ENCODE measurements around the gene HAGHL.
A peak's percentile ranks its signal among the peaks of the same experiment; 100 is the strongest.
"Not testable (repeated sequence)": the region's sequence is repeated elsewhere in the genome, so short reads cannot be mapped to it uniquely, and the experiment has no call there.

Gene HAGHL

DNA sequence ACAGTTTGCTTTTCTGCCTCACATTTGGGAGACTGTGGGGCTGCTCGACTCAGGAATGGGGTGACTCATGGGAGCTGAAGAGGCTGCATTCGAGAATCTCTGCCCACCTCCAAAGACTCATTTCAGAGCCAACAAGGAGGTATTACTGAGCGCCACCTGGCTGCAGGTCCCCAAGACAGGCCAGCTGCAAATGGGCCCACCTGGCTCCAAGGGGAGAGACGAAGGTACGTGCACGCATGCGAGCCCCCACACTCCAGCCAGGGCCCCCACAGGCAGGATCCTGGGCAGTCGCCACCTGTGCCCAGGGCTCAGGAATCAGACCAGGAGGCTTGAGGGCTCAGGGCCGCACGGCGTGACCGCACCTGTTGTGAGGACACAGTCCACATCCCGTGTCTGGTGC, 6.0 kb downstream of the HAGHL start:
- H3K36me3 ChIP-seq (ENCODE audit: insufficient read depth, low read length), result peaks cover 49% of the 10 kb centered on the region
- H3K9me3 ChIP-seq (ENCODE audit: low read length), result no peaks in the 10 kb centered on the region
- H3K4me3 ChIP-seq (ENCODE audit: low read length), result no peak overlapping the region
- no peaks in the 10 kb centered on the region for H3K27me3 ChIP-seq (ENCODE audit: insufficient read depth, low read length)
- peaks cover 4% of the 10 kb centered on the region for H3K4me1 ChIP-seq (ENCODE audit: insufficient read depth, low read length)
- H2AFZ ChIP-seq (ENCODE audit: low read depth, low read length), result no peak overlapping the region

DNA sequence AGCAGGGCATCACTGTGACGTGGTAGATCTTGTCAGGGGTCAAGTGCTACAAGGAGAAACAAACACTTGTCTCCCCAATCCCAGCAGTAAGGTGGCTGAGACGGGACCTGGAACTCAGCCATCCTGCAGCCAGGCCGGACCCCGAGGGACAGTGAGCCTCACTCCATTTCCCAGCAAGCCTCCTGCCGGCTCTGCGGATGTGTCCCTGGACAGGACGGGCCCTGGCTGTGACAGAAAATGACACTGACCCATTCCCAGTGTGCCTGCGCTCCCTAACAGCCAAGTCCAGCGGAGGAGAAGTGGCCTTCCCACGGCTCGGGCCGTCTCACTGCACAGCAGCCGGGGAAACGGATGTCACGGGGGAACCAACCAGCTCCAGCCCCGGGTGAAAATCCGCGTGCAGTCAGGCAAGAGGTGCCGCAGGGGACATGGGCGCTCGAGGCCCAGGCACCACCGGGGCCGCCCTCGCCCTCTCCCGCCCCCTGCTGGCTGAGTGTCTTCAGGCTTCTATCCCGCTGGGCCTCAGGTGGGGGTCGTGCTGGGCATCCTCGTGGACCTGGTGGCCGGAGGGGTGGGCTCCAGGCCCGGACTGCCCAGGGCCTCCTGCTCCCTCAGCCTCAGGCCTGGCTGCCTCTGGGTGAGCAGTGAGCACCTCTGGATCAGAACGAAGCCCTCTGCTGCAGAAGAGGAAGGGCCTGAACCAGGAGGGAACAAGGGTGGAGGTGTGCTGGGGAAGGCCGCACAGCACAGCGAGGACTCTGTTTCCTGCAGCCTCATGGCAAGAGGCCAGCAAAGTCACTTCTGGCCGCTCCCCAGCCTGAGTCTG, 6.7 kb downstream of the HAGHL start:
- H2AFZ ChIP-seq (ENCODE audit: low read depth, low read length), result no peak overlapping the region
- peaks cover 51% of the 10 kb centered on the region for H3K36me3 ChIP-seq (ENCODE audit: insufficient read depth, low read length)
- no peaks in the 10 kb centered on the region for H3K9me3 ChIP-seq (ENCODE audit: low read length)
- no peaks in the 10 kb centered on the region for H3K27me3 ChIP-seq (ENCODE audit: insufficient read depth, low read length)
- no peak overlapping the region for H3K4me3 ChIP-seq (ENCODE audit: low read length)
- H3K4me1 ChIP-seq (ENCODE audit: insufficient read depth, low read length), result peaks cover 1% of the 10 kb centered on the region

DNA sequence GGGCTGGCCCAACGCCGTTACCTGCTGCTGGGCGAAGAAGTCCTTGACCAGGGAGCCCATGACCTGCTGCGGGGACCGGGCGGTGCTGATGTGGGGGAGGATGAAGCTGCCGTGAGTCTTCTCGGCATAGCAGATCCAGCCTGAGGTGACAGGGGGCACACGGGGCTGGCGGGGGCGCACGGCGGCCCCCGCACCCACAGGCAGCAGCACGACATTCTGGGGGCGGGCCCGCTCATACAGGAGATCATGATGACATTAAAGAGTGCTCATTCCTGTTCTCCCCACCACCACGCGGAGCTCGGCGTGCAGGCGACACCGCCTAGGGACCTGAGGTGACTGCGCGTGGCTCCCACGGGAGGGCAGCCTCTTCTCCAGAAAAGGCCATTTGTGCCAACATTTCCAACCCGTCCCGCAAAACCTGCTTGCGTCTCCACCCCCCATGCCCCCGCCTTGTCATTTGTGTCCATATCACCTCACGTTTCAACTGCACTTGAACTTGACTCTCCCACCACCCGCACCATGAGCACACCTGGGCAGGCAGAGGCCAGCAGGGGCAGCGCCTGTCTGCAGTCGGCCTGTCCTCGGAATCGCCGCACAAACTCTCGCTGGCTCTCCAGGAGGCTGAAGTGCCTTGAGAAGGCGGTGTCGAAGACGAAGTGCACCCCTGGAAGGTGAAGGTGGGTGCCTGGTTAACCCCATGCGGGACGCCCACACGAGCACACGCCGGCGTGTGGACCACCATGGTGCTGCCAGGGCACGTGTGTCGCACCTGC, 7.5 kb downstream of the HAGHL start:
- no peaks in the 10 kb centered on the region for H3K9me3 ChIP-seq (ENCODE audit: low read length)
- peaks cover 51% of the 10 kb centered on the region for H3K36me3 ChIP-seq (ENCODE audit: insufficient read depth, low read length)
- no peak overlapping the region for H3K4me3 ChIP-seq (ENCODE audit: low read length)
- no peaks in the 10 kb centered on the region for H3K27me3 ChIP-seq (ENCODE audit: insufficient read depth, low read length)
- no peak overlapping the region for H2AFZ ChIP-seq (ENCODE audit: low read depth, low read length)
- H3K4me1 ChIP-seq (ENCODE audit: insufficient read depth, low read length), result peaks cover under 1% of the 10 kb centered on the region

DNA sequence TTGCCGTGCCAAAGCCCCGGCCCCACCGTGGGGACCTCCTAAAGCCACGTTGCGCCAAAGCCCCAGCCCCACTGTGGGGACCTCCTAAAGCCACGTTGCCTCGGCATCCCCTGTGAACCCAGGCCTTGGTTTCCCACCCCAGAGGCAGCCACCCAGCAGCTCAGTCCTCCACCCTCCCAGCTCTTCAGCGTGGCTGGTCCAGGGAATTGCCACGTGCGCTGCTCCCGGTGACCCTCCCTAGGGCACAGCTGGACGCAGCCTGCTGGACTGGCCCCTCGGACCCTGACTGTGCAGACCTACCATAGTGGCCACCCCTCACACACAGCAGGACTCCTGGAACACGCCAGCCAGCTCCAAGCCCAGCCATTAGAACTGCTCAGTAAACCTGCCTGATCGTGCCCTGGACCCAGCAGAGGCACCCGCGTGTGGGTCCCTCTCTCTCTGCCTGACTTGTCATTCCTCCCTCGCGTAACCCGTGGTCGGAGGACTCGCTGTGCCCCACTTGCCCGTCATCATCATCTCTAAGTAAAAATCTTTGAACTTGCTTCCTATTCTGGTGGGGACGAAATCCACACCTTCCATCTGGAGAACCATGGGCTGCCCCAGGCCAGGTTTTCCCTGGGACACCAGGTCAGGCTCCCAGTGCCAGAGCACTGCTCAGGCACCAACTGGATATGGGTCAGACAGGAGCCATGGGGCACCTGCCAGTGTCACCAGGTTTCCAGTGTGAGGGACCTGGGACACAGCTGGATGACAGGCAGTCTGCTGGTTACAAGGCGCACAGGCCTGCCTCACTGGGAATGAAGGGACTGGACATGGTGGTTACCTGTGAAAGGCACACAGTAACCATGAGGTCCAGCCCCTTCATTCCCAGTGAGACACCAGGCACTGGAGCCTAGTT, 8.3 kb downstream of the HAGHL start:
- no peak overlapping the region for H3K4me3 ChIP-seq (ENCODE audit: low read length)
- peaks cover 51% of the 10 kb centered on the region for H3K36me3 ChIP-seq (ENCODE audit: insufficient read depth, low read length)
- no peak overlapping the region for H2AFZ ChIP-seq (ENCODE audit: low read depth, low read length)
- no peaks in the 10 kb centered on the region for H3K27me3 ChIP-seq (ENCODE audit: insufficient read depth, low read length)
- no peaks in the 10 kb centered on the region for H3K9me3 ChIP-seq (ENCODE audit: low read length)
- H3K4me1 ChIP-seq (ENCODE audit: insufficient read depth, low read length), result peaks cover 8% of the 10 kb centered on the region

DNA sequence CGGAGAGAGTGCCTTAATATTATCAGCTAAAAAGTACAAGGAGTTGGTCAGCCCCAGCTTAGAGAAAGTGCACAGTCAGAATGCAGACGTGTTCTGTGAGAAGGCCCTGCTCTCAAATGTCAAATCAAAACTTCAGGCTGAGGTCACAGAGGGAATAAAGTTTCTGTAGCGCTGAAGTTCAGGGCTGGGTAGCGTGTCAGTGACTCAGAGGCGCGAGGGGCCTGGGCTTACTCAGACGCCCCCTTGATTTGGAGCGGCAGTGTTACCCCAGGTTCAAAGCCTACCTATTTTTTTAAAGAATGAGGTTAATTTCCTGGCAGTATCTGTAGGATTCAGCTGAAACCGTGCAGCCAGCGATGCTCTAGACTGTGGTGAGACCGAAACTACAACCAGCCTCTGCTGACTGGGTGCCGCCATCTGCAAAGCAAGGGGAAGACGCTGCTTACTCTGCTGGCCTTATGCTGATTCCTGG, 9.1 kb downstream of the HAGHL start:
- Histone ChIP-seq H3K4me3 (ENCODE audit: low read length) (no peak overlapping the region), H3K36me3 (ENCODE audit: insufficient read depth, low read length) (peaks cover 49% of the 10 kb centered on the region), H2AFZ (ENCODE audit: low read depth, low read length) (no peak overlapping the region), H3K27me3 (ENCODE audit: insufficient read depth, low read length) (no peaks in the 10 kb centered on the region), H3K4me1 (ENCODE audit: insufficient read depth, low read length) (peaks cover 8% of the 10 kb centered on the region), H3K9me3 (ENCODE audit: low read length) (no peaks in the 10 kb centered on the region)

DNA sequence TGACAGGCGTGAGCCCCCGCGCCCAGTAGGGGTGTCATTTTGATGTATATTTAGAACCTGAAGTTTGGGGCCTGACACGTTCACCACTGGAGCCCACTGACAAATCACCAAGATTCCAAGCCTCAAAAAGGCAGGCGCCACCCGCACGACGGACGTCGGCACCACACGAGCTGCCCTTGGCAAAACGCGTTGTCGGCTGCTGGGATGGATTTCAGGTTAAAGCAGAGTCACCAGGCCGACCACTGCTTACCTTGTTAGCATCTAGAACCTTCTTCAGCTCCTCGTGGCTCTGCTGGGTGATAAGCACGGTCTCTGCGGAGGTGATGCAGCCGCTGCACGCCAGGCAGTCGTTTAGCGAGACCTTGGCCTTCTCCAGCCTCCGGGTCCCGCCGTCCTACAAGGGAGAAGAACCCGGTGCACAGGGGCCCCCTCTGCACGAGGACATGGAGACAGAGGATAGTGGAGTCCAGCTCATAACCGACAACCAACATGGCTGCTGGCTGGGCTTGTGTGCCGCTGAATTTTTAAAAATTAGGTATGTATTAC, 10.1 kb downstream of the HAGHL start:
- Histone ChIP-seq H3K4me3 (ENCODE audit: low read length) (no peak overlapping the region), H2AFZ (ENCODE audit: low read depth, low read length) (no peak overlapping the region), H3K9me3 (ENCODE audit: low read length) (no peaks in the 10 kb centered on the region), H3K27me3 (ENCODE audit: insufficient read depth, low read length) (no peaks in the 10 kb centered on the region), H3K4me1 (ENCODE audit: insufficient read depth, low read length) (peaks cover 11% of the 10 kb centered on the region), H3K36me3 (ENCODE audit: insufficient read depth, low read length) (peaks cover 49% of the 10 kb centered on the region)

DNA sequence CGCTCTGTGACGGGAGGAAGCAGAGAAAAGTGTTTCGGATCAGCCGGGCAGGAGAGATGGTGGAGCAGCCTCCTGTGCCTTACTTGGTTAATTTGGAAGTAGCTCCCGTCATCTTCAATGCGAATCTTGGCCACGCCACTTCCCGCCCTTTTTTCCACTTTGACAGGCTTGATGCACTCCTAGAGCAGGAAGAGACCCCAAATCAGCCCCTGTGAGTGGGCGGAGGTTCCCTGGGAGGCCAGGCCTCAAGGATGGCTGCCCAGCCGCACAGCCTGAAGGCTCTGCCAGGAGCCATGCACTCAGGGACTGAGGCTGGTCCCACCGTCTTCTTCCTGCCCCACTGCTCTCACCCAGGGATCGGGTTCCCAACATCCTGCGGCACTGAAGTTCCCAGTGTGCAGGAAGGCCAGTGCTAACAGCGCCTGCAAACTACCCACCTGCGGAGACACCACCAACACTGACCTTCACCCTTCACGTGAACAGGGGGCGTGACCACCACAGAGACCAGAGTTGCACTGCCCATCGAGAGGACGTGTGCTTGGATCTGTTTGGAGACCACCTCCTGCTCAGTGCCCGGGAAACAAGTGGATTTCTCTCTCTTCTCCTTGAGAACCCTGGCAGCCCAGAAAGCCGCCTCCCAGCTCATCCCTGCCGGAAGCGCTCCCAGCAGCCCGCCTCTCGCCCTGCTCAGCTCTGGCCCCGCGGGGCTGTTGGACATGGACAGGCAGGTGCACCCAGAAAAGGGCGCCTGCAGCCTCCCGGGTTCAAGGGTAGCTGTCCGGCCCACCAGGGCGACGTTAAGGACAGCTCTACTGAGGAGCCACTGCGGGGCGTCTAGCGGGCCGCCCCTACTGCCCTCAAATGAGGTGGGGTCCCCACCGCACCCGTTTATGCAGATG, 12.9 kb downstream of the HAGHL start:
- Histone ChIP-seq H3K4me1 (ENCODE audit: insufficient read depth, low read length) (peaks cover 11% of the 10 kb centered on the region), H3K36me3 (ENCODE audit: insufficient read depth, low read length) (peaks cover 27% of the 10 kb centered on the region), H3K4me3 (ENCODE audit: low read length) (peak overlapping the region; percentile 80), H3K27me3 (ENCODE audit: insufficient read depth, low read length) (no peaks in the 10 kb centered on the region), H2AFZ (ENCODE audit: low read depth, low read length) (peak overlapping the region; percentile 75), H3K9me3 (ENCODE audit: low read length) (no peaks in the 10 kb centered on the region)

DNA sequence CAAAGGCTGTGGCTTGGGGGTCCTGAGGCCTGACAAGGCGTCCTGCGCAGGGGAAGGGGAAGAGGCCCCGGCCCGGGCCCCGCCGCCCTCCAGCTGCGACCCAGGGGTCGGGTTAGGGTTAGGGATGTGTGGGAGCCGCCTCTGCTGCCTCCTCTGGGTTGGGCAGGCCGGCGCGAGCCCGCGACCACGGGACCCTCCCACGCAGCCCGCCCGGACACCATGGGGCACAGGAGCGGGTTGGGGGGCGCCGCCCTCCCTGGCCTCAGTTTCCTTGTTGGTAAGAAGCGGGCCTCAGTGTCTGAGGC, 13.5 kb downstream of the HAGHL start:
- H3K4me1 ChIP-seq (ENCODE audit: insufficient read depth, low read length), result peaks cover 11% of the 10 kb centered on the region
- peak overlapping the region; percentile 80 for H3K4me3 ChIP-seq (ENCODE audit: low read length)
- no peaks in the 10 kb centered on the region for H3K9me3 ChIP-seq (ENCODE audit: low read length)
- peak overlapping the region; percentile 75 for H2AFZ ChIP-seq (ENCODE audit: low read depth, low read length)
- H3K36me3 ChIP-seq (ENCODE audit: insufficient read depth, low read length), result peaks cover 22% of the 10 kb centered on the region
- no peaks in the 10 kb centered on the region for H3K27me3 ChIP-seq (ENCODE audit: insufficient read depth, low read length)

DNA sequence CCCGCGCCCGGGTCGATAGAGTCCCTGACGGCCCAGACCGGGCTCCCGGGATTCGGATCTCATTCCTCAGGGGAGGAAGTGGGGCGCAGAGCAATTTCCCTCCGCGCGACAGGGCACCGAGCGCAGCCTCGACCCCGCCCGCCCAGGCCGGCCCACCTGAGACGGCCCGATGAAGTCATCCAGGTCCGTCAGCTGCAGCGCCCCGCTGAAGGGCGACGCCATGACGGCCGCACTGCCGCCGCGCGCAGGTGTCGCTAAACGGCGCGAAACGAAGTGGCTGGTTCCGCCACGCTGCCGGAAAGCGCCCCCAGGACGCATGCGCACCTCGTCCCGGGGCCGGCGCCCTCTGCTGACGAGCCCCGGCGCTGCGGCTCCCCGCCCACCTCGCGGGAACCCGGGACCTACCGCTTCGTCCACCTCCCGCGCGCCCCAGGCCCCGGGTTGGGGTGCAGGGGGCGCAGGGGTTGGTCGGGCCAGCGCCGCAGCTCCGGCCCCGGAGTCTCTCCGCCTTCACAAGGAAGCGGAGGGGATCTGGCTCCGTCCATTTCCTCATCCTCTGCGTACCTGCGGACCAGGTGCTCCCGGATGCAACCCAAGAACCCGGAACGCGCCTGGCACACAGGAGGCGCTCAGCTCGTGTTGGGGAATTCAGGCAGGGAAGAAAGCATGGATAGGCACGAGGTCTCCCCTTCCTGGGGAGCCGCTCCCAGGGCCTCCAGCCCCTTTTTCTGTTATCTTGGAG, 14.0 kb downstream of the HAGHL start, which contains the start of gene CIAO3:
Gene CIAO3, minus strand, starts transcription at position 234 of the 742 bp plus-strand sequence. Its CDS starts 12 bp downstream, at position 222.
- H3K36me3 ChIP-seq (ENCODE audit: insufficient read depth, low read length), result peaks cover 17% of the 10 kb centered on the region
- no peaks in the 10 kb centered on the region for H3K27me3 ChIP-seq (ENCODE audit: insufficient read depth, low read length)
- H3K4me1 ChIP-seq (ENCODE audit: insufficient read depth, low read length), result peaks cover 11% of the 10 kb centered on the region
- H3K4me3 ChIP-seq (ENCODE audit: low read length), result peak within 1 kb of the TSS; percentile 80
- peak within 1 kb of the TSS; percentile 88 for H2AFZ ChIP-seq (ENCODE audit: low read depth, low read length)
- no peaks in the 10 kb centered on the region for H3K9me3 ChIP-seq (ENCODE audit: low read length)

DNA sequence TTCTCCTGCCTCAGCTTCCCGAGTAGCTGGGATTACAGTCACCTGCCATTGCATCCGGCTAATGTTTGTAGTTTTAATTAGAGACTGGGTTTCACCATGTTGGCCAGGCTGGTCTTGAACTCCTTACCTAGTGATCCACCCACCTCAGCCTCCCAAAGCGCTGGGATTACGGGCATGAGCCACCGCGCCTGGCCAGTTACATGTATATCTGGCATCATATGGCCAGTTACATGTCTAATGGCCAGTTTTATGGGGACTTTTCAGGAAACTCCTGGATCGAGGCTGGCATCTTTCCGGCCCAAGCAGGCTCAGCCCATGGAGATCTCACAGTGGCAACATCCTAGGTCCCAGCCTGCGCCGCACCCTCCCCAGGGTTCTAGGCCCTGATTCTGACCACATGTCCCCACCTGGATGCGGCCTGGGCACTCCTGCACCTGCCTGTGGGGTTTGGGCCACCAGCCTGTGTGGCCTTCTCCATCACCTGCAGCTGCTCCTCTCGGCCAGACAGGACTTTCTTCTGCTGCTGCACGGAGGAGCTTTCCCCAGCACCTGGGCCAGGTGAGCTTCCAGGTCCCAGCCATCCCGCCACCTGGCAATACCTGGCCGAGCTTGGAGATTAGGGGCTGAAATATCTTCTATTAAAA, 15.2 kb downstream of the HAGHL start:
- peaks cover 11% of the 10 kb centered on the region for H3K4me1 ChIP-seq (ENCODE audit: insufficient read depth, low read length)

DNA sequence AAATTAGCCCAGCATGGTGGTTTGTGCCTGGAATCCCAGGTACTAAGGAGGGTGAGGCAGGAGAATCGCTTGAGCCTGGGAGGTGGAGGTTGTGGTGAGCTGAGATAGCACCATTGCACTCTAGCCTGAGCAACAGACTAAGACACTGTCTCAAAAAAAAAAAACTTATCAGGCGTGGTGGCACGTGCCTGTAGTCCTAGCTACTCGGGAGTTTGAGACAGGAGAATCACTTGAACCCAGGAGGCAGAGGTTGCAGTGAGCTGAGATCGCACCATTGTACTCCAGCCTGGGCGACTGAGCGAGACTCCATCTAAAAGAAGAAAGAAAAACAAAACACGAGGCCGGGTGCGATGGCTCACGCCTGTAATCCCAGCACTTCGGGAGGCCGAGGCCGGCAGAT, 16.0 kb downstream of the HAGHL start:
- H3K9me3 ChIP-seq (ENCODE audit: low read length); H3K27me3 ChIP-seq (ENCODE audit: insufficient read depth, low read length); H3K36me3 ChIP-seq (ENCODE audit: insufficient read depth, low read length); H3K4me3 ChIP-seq (ENCODE audit: low read length); H2AFZ ChIP-seq (ENCODE audit: low read depth, low read length): not testable (repeated sequence)
- peaks cover 11% of the 10 kb centered on the region for H3K4me1 ChIP-seq (ENCODE audit: insufficient read depth, low read length)

More for the DNA sequence above, 15.2 kb downstream of the HAGHL start:
- no peaks in the 10 kb centered on the region for H3K27me3 ChIP-seq (ENCODE audit: insufficient read depth, low read length)
- no peak overlapping the region for H2AFZ ChIP-seq (ENCODE audit: low read depth, low read length)
- peaks cover 9% of the 10 kb centered on the region for H3K36me3 ChIP-seq (ENCODE audit: insufficient read depth, low read length)
- H3K9me3 ChIP-seq (ENCODE audit: low read length), result no peaks in the 10 kb centered on the region
- no peak overlapping the region for H3K4me3 ChIP-seq (ENCODE audit: low read length)

Data from neuron (in vitro differentiated cells).